Mucosa of rectum (tissue), 2 donors: ENCODE measurements around the gene OR2T10.
"Not testable (repeated sequence)": the region's sequence is repeated elsewhere in the genome, so short reads cannot be mapped to it uniquely, and the experiment has no call there.

Source experiments
- H3K27ac ChIP-seq, 2 donors: one replicate each; pipeline ENCODE4 v1.7.0; 2013; ENCODE audit warnings: inconsistent platforms in 2 of 2, low read depth in 2 of 2, low read length in 2 of 2
- H3K27me3 ChIP-seq, 2 donors: one replicate each; pipeline ENCODE4 v1.7.0; 2013; ENCODE audit warnings: low read length in 2 of 2; ENCODE audit not compliant: control insufficient read depth in 2 of 2, insufficient read depth in 2 of 2
- H3K36me3 ChIP-seq, 2 donors: one replicate each; pipeline ENCODE4 v1.7.0; 2013; ENCODE audit warnings: low read length in 2 of 2; ENCODE audit not compliant: control insufficient read depth in 2 of 2, insufficient read depth in 2 of 2
- H3K4me1 ChIP-seq, 2 donors: one replicate each; pipeline ENCODE4 v1.7.0; 2013; ENCODE audit warnings: low read length in 2 of 2, mild to moderate bottlenecking in 1 of 2; ENCODE audit not compliant: control insufficient read depth in 2 of 2, insufficient read depth in 2 of 2
- H3K4me3 ChIP-seq, 2 donors: one replicate each; pipeline ENCODE4 v1.7.0; 2013; ENCODE audit warnings: low read length in 2 of 2
- H3K9ac ChIP-seq, 2 donors: one replicate each; pipeline ENCODE4 v1.7.0; 2013; ENCODE audit warnings: low read length in 2 of 2, low read depth in 1 of 2, mild to moderate bottlenecking in 1 of 2
- H3K9me3 ChIP-seq, 2 donors: one replicate each; pipeline ENCODE4 v1.7.0; 2013; ENCODE audit warnings: low read length in 2 of 2; ENCODE audit not compliant: control insufficient read depth in 2 of 2
- donor health status: healthy.
- donor health status: Normal muscosa, but diverticular disease.

Gene OR2T10

GRCh38 chr1:248599396-248599795 lies 1.9 kb upstream of the OR2T10 start:
- no peaks in the 10 kb centered on the region for H3K4me1 ChIP-seq
- H3K4me3 ChIP-seq: no peak overlapping the region
- H3K36me3 ChIP-seq: no peaks in the 10 kb centered on the region
- H3K9me3 ChIP-seq: no peaks in the 10 kb centered on the region
- no peaks in the 10 kb centered on the region for H3K27me3 ChIP-seq
- H3K27ac ChIP-seq: no peak overlapping the region
- no peak overlapping the region for H3K9ac ChIP-seq

- no peak overlapping the region for H3K27ac ChIP-seq
- H3K4me1 ChIP-seq: no peaks in the 10 kb centered on the region
- H3K27me3 ChIP-seq: no peaks in the 10 kb centered on the region
- H3K9me3 ChIP-seq: no peaks in the 10 kb centered on the region
- H3K4me3 ChIP-seq: no peak overlapping the region
- H3K36me3 ChIP-seq: no peaks in the 10 kb centered on the region
- no peak overlapping the region for H3K9ac ChIP-seq
Measured at GRCh38 chr1:248596615-248597014, 885 bp downstream of the OR2T10 start.

- Histone ChIP-seq H3K9me3 (no peaks in the 10 kb centered on the region), H3K4me3 (no peak overlapping the region), H3K27me3 (no peaks in the 10 kb centered on the region), H3K4me1 (no peaks in the 10 kb centered on the region), H3K27ac (no peak overlapping the region), H3K9ac (no peak overlapping the region), H3K36me3 (no peaks in the 10 kb centered on the region)
Measured at GRCh38 chr1:248593226-248593625, 4.3 kb downstream of the OR2T10 start.

- no peaks in the 10 kb centered on the region for H3K4me1 ChIP-seq
- H3K9ac ChIP-seq: no peak overlapping the region
- no peak overlapping the region for H3K4me3 ChIP-seq
- H3K9me3 ChIP-seq: no peaks in the 10 kb centered on the region
- H3K27ac ChIP-seq: no peak overlapping the region
- no peaks in the 10 kb centered on the region for H3K36me3 ChIP-seq
- H3K27me3 ChIP-seq: no peaks in the 10 kb centered on the region
Measured at GRCh38 chr1:248592655-248593054, 4.8 kb downstream of the OR2T10 start.

GRCh38 chr1:248590055-248590454 lies 7.4 kb downstream of the OR2T10 start:
- H3K27me3 ChIP-seq: no peaks in the 10 kb centered on the region
- no peak overlapping the region for H3K27ac ChIP-seq
- no peak overlapping the region for H3K4me3 ChIP-seq
- no peaks in the 10 kb centered on the region for H3K36me3 ChIP-seq
- no peaks in the 10 kb centered on the region for H3K9me3 ChIP-seq
- H3K4me1 ChIP-seq: no peaks in the 10 kb centered on the region
- no peak overlapping the region for H3K9ac ChIP-seq

GRCh38 chr1:248589334-248589733 lies 8.2 kb downstream of the OR2T10 start:
- Histone ChIP-seq H3K36me3 (no peaks in the 10 kb centered on the region), H3K9me3 (no peaks in the 10 kb centered on the region), H3K27ac (no peak overlapping the region), H3K27me3 (no peaks in the 10 kb centered on the region), H3K9ac (no peak overlapping the region), H3K4me3 (no peak overlapping the region), H3K4me1 (no peaks in the 10 kb centered on the region)

- no peak overlapping the region for H3K9ac ChIP-seq
- no peaks in the 10 kb centered on the region for H3K9me3 ChIP-seq
- no peaks in the 10 kb centered on the region for H3K4me1 ChIP-seq
- H3K27me3 ChIP-seq: no peaks in the 10 kb centered on the region
- no peaks in the 10 kb centered on the region for H3K36me3 ChIP-seq
- no peak overlapping the region for H3K4me3 ChIP-seq
- H3K27ac ChIP-seq: no peak overlapping the region
Measured at GRCh38 chr1:248585266-248585665, 12.2 kb downstream of the OR2T10 start.

GRCh38 chr1:248576260-248576980 lies 21.1 kb downstream of the OR2T10 start:
- Histone ChIP-seq H3K27ac (no peak overlapping the region), H3K4me1 (no peaks in the 10 kb centered on the region), H3K36me3 (no peaks in the 10 kb centered on the region), H3K27me3 (no peaks in the 10 kb centered on the region), H3K9ac (no peak overlapping the region), H3K9me3 (no peaks in the 10 kb centered on the region), H3K4me3 (no peak overlapping the region)

GRCh38 chr1:248574657-248575056 lies 22.8 kb downstream of the OR2T10 start, which contains the start of gene OR2T34:
Gene OR2T34, minus strand, starts transcription at chr1:248574757. Its CDS starts 0 bp downstream, at chr1:248574757.
- not testable (repeated sequence) for H3K9ac ChIP-seq, H3K4me3 ChIP-seq, H3K9me3 ChIP-seq, H3K27me3 ChIP-seq, H3K36me3 ChIP-seq, H3K4me1 ChIP-seq, H3K27ac ChIP-seq

- H3K27ac ChIP-seq, H3K36me3 ChIP-seq, H3K4me3 ChIP-seq, H3K27me3 ChIP-seq, H3K9me3 ChIP-seq, H3K4me1 ChIP-seq, H3K9ac ChIP-seq: not testable (repeated sequence)
Measured at GRCh38 chr1:248573856-248574255, 23.6 kb downstream of the OR2T10 start.

GRCh38 chr1:248572049-248572448 lies 25.5 kb downstream of the OR2T10 start:
- H3K4me1 ChIP-seq, H3K27ac ChIP-seq, H3K4me3 ChIP-seq, H3K27me3 ChIP-seq, H3K9ac ChIP-seq, H3K36me3 ChIP-seq, H3K9me3 ChIP-seq: not testable (repeated sequence)
